Stimulated activated CD4-positive, alpha-beta T cell treated with anti-CD3 and anti-CD28 coated beads, Interleukin-12 subunit alpha, Interleukin-12 subunit beta, amount 100 ng/mL, for 24 hours (primary cell): Measurements from ENCODE around the gene CCNY.

Source experiments
- DNase-seq, 2 experiments: peaks; one replicate each; pipeline ENCODE4 v3.0.0-alpha.2; 2020; ENCODE audit warnings: low read depth in 2 of 2

Gene CCNY

GRCh38 chr10:35425595-35425994, 89.3 kb downstream of the CCNY start:
- DNase-seq, result no peak

GRCh38 chr10:35426657-35427056, 90.3 kb downstream of the CCNY start:
- no peak for DNase-seq

- no peak for DNase-seq
Measured at GRCh38 chr10:35427543-35427942, 91.2 kb downstream of the CCNY start.

- no peak for DNase-seq
Measured at GRCh38 chr10:35428521-35428920, 92.2 kb downstream of the CCNY start.

- no peak for DNase-seq
Measured at GRCh38 chr10:35432781-35433338, 96.6 kb downstream of the CCNY start.

DNA sequence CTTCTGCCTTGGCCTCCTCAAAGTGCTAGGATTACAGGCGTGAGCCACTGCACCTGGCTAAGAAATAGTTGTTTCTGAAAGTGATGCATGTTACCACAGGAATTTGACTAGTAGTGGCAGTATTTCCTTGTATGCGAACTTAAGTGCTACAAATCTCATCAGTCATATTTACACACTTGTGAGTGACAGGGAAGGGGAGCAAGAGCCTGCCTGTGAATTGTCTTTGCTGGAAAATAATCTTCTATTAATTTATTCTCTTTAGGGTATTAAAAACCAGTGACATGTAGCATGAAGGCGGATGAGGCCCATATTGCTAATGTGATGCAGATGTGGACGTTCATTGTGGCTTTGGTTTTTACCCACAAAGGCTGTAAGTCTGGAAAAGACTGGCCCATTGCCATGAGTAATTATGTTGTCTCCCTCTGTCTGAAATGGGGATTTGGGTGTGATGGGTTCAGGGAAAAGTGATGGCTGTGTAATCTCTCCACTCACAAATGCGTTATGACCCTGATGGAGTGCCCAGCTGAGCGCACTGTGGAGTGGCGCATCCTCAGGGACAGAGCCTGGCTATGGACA, 97.6 kb downstream of the CCNY start:
- DNase-seq, result no peak

GRCh38 chr10:35434533-35434932, 98.2 kb downstream of the CCNY start:
- DNase-seq, result no peak

GRCh38 chr10:35435824-35436223, 99.5 kb downstream of the CCNY start:
- DNase-seq, result no peak

GRCh38 chr10:35437829-35438228, 101.5 kb downstream of the CCNY start:
- no peak for DNase-seq

GRCh38 chr10:35438718-35439571, 102.6 kb downstream of the CCNY start:
- DNase-seq, result no peak

GRCh38 chr10:35440016-35440415, 103.7 kb downstream of the CCNY start:
- no peak for DNase-seq

DNA sequence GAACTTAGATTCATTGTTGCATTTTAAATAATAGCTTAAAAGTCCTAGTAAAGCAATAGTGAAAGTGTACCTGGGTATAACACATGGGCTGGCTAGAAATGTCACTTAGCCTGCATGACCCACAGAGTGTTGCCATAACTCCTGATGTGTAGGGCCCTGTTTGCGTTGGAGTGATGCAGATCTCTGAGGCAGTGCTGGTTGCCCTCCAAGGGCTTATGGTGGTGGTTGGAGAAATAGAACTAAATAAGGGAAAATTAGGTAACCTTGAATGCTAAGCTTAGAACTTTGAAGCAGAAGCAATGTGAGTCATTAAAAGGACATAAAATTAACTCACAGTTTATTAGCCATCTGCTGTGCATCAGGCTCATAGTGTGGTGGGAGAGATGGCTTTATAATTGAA, 105.7 kb downstream of the CCNY start:
- DNase-seq, result no peak

DNA sequence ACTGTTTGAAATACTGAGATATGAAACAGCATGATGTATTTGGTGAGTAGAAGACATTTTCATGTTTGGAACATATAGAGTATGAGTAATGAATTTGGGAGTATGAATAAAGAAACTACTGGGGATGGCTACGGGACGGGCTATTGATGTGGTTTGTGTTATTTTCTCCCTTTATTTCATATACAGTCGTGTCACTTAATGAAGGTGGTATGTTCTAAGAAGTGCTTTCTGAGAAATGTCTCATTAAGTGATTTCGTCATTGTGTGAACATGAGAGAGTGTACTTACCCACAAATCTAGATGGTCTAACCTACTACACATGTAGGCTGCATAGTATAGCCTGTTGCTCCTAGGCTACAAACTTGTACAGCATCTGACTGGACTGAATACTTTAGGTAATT, 106.3 kb downstream of the CCNY start:
- no peak for DNase-seq

DNA sequence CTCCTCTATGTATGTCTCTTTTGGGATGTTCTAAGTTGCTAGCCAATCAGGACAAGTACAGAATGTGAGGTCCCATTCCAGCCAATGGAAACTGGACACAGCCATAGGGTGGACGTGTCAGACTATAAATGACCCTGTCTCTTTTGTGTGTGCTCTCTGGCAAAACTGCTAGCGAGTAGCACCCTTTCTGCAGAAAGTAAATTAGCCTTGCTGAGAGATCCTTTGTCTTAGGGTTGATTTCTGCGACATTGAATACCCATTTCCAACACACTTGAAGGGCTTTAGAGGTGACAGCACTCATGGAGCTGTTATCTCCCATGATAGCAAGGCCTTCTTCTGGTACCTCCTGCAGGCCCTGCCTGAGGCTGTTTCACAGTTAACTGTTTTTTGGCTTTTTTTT, 107.5 kb downstream of the CCNY start:
- DNase-seq, result no peak

GRCh38 chr10:35445150-35445884, 109.0 kb downstream of the CCNY start:
- no peak for DNase-seq

DNA sequence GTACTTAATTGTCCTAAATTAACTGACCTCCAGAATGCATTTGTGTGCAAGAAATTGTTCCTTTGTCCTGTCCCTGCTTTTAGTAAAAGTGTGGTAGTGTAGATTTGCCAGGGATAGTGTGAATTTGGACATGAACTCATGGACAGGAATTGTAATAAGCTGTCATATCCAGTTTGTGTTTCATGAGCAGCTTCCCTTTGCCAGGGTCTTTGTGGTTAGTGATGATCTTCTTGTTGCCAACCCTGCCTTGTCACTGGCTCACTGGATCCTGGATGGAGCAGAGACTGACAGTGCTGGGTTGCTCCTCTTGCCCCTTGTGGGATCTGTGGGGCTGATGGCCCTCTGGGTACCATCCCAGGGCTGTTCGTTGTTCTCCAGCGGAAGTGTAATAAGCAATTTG, 110.1 kb downstream of the CCNY start:
- no peak for DNase-seq

DNA sequence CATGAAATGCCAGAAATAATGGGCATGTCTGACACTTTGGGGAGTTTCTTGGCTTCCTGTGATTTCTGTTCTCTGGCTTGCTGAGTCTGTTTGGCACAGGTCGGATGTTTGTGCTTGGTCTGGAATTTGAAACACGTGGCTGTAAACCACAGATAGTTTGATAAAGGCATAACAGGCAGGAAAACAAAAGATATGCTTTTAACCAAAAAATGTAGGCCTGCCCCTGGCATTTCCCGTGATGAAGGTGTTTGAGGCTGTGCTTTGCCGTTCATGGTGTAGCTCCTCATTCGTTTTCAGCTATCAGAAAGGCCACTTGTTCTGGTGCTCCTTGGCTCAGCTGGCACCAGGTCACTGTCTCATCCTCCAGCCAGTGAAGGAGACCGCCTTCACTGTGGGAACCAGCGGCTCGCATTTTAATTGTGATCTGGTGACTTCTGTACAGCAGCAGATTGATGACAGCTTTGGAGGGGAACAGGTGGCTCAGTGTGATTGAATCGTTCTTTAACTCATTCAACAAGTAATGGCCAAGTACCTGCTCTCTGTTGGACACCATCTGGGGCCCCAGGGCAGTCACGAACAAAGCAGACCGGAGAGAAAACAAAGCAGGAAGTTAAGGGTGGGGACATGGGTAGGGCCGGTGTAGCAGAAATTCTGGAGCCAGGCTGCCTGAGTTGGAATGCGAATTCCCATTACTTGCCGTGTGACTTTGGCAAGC, 111.5 kb downstream of the CCNY start:
- DNase-seq, result no peak

DNA sequence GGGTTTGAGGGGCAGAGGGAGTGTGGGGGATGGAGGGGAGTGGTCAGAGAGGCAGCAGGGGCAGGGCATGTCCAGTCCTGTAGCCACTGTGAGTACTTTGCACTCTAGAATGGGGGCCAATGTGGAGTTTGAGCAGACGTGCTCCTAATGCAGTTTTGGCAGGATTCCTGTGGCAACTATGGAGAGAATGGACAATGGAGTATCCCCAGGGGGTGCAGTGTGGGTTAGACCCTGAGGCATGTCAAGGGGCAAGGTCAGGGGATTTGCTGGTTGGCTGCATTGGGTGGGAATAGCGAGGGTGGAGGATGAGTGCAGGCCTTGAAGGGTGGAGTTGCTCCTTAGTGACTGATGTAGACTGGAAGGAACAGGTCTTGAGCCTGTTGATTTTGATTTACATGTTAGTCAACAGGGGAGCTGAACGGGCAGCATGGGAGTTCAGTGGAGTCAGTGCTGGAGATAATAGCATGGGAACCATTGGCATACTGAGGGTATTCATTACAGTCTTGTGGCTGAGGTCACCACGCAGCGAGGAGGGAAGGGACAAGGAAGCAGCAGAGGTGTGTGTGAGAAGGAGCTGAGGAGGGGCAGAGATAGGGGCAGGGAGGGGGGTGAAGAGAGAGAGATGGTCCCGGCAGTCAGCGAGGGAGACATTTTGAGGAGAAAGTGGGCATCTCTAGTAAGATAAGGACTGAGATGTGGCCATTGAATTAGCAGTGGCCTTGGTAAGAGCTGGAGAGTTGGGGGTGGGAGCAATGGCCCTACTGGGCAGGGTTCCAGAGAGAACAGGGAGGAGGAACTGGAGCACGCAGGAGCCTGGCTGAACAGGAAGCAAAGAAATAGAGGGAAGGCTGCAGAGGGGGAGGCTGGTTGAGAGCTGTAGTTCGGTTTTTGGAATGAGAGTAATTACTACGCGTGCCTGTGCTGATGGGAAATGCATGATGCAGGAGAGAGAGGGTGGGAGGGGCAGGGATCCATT, 112.7 kb downstream of the CCNY start:
- no peak for DNase-seq

- no peak for DNase-seq
Measured at GRCh38 chr10:35449944-35450343, 113.6 kb downstream of the CCNY start.

DNA sequence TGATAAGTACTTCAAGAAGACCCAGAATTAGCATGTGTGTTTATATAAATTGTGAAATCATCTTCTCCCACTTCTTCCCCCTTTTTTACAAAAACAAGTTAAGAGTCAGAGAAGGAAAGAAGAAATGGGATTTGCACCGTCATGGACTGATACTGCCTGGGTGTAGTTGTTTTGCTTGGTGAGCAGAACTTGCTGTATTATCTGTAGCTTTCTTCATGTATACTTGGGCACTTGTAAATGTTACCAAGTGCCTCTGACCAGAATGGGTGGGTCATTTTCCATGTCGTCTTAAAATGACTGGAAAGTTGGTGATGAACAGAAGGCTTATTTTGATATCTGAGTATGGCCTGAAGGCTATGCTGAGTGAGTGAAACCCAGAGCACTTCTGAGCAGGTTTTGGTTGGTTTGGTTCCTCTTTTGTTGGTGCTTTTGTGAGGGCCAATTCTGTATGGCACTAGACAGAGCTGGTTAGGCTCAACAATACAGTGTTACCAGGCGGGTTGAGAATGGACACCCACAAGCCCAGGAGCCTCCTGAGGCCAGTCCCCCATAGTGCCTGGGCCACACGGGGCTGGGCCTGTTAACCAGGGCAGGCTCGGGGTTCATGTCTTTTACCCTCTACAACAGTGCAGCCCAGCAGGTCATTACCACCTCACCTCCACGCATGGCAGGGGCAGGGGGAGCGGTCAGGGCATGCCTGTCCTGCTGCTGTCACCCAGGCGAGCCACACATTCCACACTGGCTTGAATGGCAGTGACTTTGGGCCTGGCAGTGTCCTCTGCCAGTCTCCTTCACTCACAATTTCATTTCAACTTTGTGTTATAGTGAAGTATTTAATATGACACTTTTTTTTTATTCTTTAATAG, 115.1 kb downstream of the CCNY start:
- no peak for DNase-seq
